Right cardiac atrium (tissue), 5 donors: Measurements from ENCODE around the gene TREH. TPM values are rescaled to one million over a fixed set of nuclear protein-coding genes. Genes with fewer than 3 reads are reported as not detected.
"Not testable (repeated sequence)": the region's sequence is repeated elsewhere in the genome, so short reads cannot be mapped to it uniquely, and the experiment has no call there.

Source experiments
- ATAC-seq, 2 donors: fragments of 200-7000 bp; cut with Tn5 transposase; one replicate each; pipeline versions ENCODE4 v1.8.0 to v1.9.1; 2020; ENCODE audit warnings: moderate library complexity in 2 of 2, mild to moderate bottlenecking in 1 of 2
- DNase-seq, 3 donors: peaks; one replicate each; pipeline ENCODE4 v3.0.0-alpha.2; 2020
- H3K27ac ChIP-seq: one replicate; pipeline ENCODE4 v1.5.1; 2013; ENCODE audit warnings: mild to moderate bottlenecking, low read length, control low read depth, moderate library complexity
- H3K27me3 ChIP-seq: one replicate; pipeline ENCODE4 v1.6.1; 2013; ENCODE audit not compliant: control insufficient read depth, insufficient read depth
- H3K4me1 ChIP-seq: one replicate; pipeline ENCODE4 v1.6.1; 2013; ENCODE audit warnings: low read length; ENCODE audit not compliant: control insufficient read depth, insufficient read depth
- H3K4me3 ChIP-seq: one replicate; pipeline ENCODE4 v1.5.1; 2013; ENCODE audit warnings: low read length, control low read depth
- H3K9me3 ChIP-seq: one replicate; pipeline ENCODE4 v1.6.1; 2013; ENCODE audit warnings: low read length; ENCODE audit not compliant: control insufficient read depth
- WGBS: extraction: QIAGEN DNeasy Blood & Tissue Kit; methylation state at CpG from one replicate; pipeline ENCODE4 v1.1.7; 2013; 5-methylcytosine and 5-hydroxymethylcytosine counted together
- intact Hi-C, 4 donors: fragments of 100-400 bp; cut with DNase I; formaldehyde crosslinking; loops; one replicate each; pipeline versions ENCODE4 v1.11.0 to v1.14.0; 2022 to 2023
- polyA plus RNA-seq: library from polyadenylated mRNA; stranded (reverse); fragments of 200-250 nt; gene quantifications from one replicate; pipeline ENCODE4 v1.2.3, GENCODE V29; 2013
- total RNA-seq, 4 donors: library from RNA; stranded (reverse); fragmentation: NEBNext Ultra II Directional; extraction: Animal tissue kit (Norgen Biotek cat#: 25700); gene quantifications; one replicate each; pipeline ENCODE4 v1.2.1, GENCODE V29; 2021
- donor health status: healthy with polysubstance abuse.
- donor health status: DM: no; HTN: yes; CAD: no.
- donor health status: DM: no; HTN: no; CAD: no.
- donor health status: DM: no; HTN: yes; CAD: no; lungs with severe emphysema.
- donor health status: DM: yes; HTN: yes; CAD: no.

Gene TREH
- total and polyA plus RNA-seq, 5 donors = 1.2 TPM; not detected in 4

- Histone ChIP-seq H3K27ac (no peak overlapping the region), H3K4me3 (no peak overlapping the region), H3K9me3 (no peaks in the 10 kb centered on the region), H3K27me3 (no peaks in the 10 kb centered on the region), H3K4me1 (no peaks in the 10 kb centered on the region)
- DNase-seq (no peak), ATAC-seq (peak in 1 of 2 donors; percentile 59)
- intact Hi-C loops = loop anchor here in 2 of 4 donors (10.0 kb wide), 2 partner anchors 88 to 258 kb away; partner anchors contain the start of gene UPK2 (in 2 of the 2)
- WGBS = 72% methylated on average over 7 of the region's 7 CpGs
These were observed 17.3 kb upstream of the TREH start for GRCh38 chr11:118696673-118697226.

DNA sequence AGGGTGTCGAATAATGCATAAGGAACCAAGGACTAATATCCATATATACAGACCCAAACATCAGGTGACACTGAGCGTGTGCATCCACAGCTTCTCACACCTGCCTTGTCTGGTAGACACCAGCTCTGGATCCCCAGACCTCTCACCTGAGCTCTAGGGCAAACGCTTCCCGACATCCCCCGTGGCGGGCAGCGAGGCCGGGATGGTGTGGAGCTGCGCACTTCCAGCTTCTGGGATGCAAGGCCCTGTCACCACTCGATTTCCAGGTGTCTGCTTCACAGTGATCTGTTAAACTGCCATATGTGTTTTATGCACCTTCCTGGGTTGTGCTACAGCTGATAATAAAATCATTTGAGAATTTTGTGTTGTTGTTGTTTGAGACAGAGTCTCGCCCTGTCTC lies 15.3 kb upstream of the TREH start:
- WGBS = 86% methylated on average over 11 of the region's 11 CpGs
- Histone ChIP-seq H3K27ac (no peak overlapping the region), H3K9me3 (no peaks in the 10 kb centered on the region), H3K4me1 (no peaks in the 10 kb centered on the region), H3K4me3 (no peak overlapping the region), H3K27me3 (no peaks in the 10 kb centered on the region)
- ATAC-seq (no peak), DNase-seq (no peak)
- intact Hi-C loops = loop anchor here in 3 of 4 donors (5.0 to 10.0 kb wide), 4 partner anchors 90 to 263 kb away; partner anchors contain the start of gene UPK2 (in 3 of the 3)

GRCh38 chr11:118694185-118694584 lies 14.7 kb upstream of the TREH start:
- H3K4me3 ChIP-seq = no peak overlapping the region
- 88% methylated on average over 8 of the region's 8 CpGs for WGBS
- no peaks in the 10 kb centered on the region for H3K27me3 ChIP-seq
- intact Hi-C loops = loop anchor here in 3 of 4 donors (5.0 to 10.0 kb wide), 4 partner anchors 91 to 263 kb away; partner anchors contain the start of gene UPK2 (in 3 of the 3)
- H3K4me1 ChIP-seq = no peaks in the 10 kb centered on the region
- no peak overlapping the region for H3K27ac ChIP-seq
- no peak for DNase-seq
- no peak for ATAC-seq
- H3K9me3 ChIP-seq = no peaks in the 10 kb centered on the region

DNA sequence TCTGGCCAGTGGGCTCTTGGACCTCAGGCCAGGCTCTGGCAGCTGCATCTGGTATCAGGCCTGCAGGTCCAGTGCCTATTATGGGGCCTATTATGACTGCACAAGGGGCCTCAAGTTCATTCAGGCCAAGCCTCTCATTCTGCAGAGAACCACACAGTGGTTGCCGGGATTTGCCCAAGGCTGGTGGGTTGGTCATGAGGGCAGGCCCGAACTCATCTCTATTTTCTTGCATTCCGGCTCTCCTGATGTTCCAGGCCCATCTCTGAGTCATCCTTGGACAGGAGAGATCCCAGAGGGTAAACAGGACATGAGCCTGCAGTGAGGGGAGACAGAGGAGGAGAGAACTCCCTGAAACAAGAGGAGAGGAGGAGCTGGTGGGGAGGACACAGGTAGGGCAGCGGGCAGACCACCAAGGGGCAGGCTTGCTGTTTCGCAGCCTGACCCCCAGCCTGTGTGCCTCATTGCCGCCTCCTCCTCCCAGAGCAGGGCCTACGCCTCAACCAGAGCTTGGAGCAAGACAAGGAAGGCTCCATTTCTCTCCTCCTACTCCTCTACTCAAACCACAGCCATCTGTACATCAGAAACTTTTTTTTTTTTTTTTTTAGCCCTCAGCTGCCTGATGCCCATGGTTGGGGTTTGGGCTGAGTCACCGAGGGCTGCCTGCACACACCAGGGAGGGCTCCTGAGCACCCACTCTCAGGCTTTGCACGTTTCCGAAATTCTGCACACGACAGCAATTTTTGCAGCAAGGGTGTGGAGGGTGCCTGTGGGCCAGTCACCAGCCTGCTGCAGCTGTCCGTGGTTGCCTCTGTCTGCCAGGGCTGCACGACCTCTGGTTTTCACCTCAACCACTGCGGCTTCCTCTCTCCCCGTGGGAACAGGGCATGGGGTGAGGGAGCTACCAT lies 12.7 kb upstream of the TREH start:
- H3K4me3 ChIP-seq = no peak overlapping the region
- 75% methylated on average over 15 of the region's 15 CpGs for WGBS
- no peaks in the 10 kb centered on the region for H3K4me1 ChIP-seq
- no peak overlapping the region for H3K27ac ChIP-seq
- no peaks in the 10 kb centered on the region for H3K9me3 ChIP-seq
- intact Hi-C loops = loop anchor here in 3 of 4 donors (5.0 to 10.0 kb wide), 4 partner anchors 93 to 265 kb away; partner anchors contain the start of gene UPK2 (in 3 of the 3)
- ATAC-seq (no peak), DNase-seq (no peak)
- H3K27me3 ChIP-seq = no peaks in the 10 kb centered on the region

DNA sequence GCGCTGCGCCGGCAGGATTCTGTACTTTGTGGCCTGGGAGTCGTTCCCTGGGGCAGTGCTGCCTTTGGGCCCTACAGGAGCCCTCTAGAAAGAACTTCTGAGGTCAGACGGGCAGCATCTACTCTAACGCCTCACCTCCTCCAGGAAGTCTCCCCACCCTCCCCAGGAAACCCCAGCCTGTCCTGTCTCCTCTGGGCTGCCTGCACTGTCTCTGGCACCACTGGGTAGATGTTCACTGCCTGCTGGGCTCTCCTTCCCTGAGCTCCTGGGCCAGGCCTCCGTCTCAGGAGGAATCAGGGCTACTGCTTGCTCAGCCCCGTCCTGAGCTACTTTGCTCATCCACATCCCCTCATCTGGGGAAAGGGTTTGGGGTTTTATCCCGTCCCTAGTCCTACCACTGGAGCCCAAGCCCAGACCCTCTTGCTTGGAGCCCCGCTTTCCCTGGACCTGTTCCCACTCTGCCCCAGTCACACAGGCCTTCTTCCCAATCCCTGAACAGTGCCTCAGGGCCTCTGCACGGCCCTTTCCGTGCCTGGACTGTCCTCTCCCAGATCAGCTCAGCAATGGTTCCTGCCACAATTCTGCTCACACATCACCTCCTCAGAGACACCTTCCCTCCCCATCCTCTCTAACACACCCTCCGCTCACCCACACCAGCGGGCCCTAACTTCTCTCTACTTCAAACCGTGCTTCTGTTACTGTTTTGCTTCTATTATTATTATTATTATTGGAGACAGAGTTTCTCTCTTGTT lies 11.3 kb upstream of the TREH start:
- H3K4me3 ChIP-seq = no peak overlapping the region
- no peak for DNase-seq
- no peaks in the 10 kb centered on the region for H3K9me3 ChIP-seq
- no peaks in the 10 kb centered on the region for H3K27me3 ChIP-seq
- ATAC-seq = no peak
- intact Hi-C loops = loop anchor here in 3 of 4 donors (5.0 to 10.0 kb wide), 4 partner anchors 94 to 267 kb away; partner anchors contain the start of gene UPK2 (in 3 of the 3)
- no peak overlapping the region for H3K27ac ChIP-seq
- H3K4me1 ChIP-seq = no peaks in the 10 kb centered on the region
- WGBS = 74% methylated on average over 15 of the region's 15 CpGs

- H3K4me1 ChIP-seq = no peaks in the 10 kb centered on the region
- ATAC-seq (peak; percentile 95 to 97), DNase-seq (peak; percentile 85 to 99 (median 99))
- 5% methylated on average over 30 of the region's 30 CpGs for WGBS
- H3K27me3 ChIP-seq = no peaks in the 10 kb centered on the region
- no peak overlapping the region for H3K27ac ChIP-seq
- H3K4me3 ChIP-seq = no peak overlapping the region
- intact Hi-C loops = loop anchor here (5.0 to 10.0 kb wide), 4 partner anchors 95 to 267 kb away; partner anchors contain the start of gene UPK2 (in 4 of the 4)
- no peaks in the 10 kb centered on the region for H3K9me3 ChIP-seq
These were observed 10.6 kb upstream of the TREH start for GRCh38 chr11:118689852-118690552.

DNA sequence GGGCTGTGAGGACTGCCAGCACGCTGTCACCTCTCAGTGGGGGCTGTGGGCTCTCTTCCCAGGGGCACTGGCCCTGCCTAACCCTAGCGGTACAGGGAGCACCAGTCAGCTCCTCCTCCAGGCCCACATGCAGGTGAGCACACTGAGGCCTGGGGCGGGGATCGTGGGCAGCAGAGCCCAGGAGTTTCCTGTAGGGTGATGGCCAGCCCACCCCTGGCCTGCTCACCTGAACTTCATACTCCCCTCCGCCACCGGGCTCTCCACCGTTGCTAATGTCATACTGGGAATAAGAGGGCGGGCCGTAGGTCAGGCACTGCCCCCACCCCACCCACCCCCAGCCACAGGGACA lies 10.0 kb upstream of the TREH start:
- Histone ChIP-seq H3K9me3 (no peaks in the 10 kb centered on the region), H3K27me3 (no peaks in the 10 kb centered on the region), H3K27ac (no peak overlapping the region), H3K4me3 (no peak overlapping the region), H3K4me1 (no peaks in the 10 kb centered on the region)
- DNase-seq (peak in 1 of 3 donors; percentile 70), ATAC-seq (peak; percentile 40 to 44)
- WGBS = 12% methylated on average over 9 of the region's 9 CpGs
- intact Hi-C loops = loop anchor here in 1 of 4 donors (5.0 kb wide), 1 partner anchor 268 kb away; the partner anchor contains the start of gene UPK2

- intact Hi-C loops = loop anchor here in 1 of 4 donors (5.0 kb wide), 1 partner anchor 268 kb away; the partner anchor contains the start of gene UPK2
- ATAC-seq (no peak), DNase-seq (peak in 2 of 3 donors; percentile 56 to 60)
- Histone ChIP-seq H3K4me3 (no peak overlapping the region), H3K27ac (no peak overlapping the region), H3K9me3 (no peaks in the 10 kb centered on the region), H3K4me1 (no peaks in the 10 kb centered on the region), H3K27me3 (no peaks in the 10 kb centered on the region)
- WGBS = 82% methylated on average over 41 of the region's 41 CpGs
These were observed 9.5 kb upstream of the TREH start for GRCh38 chr11:118688851-118689502.

GRCh38 chr11:118688339-118688738 lies 8.9 kb upstream of the TREH start:
- intact Hi-C loops = loop anchor here in 1 of 4 donors (5.0 kb wide), 1 partner anchor 269 kb away; the partner anchor contains the start of gene UPK2
- H3K4me3 ChIP-seq, ATAC-seq, DNase-seq, H3K4me1 ChIP-seq, H3K27me3 ChIP-seq, H3K27ac ChIP-seq, H3K9me3 ChIP-seq: not testable (repeated sequence)
- 70% methylated on average over 10 of the region's 10 CpGs for WGBS
